ENCODE measurements around the gene MCF2L.
"Not testable (repeated sequence)": the region's sequence is repeated elsewhere in the genome, so short reads cannot be mapped to it uniquely, and the experiment has no call there.

- not testable (repeated sequence) for TF ChIP-seq CTCF, POLR2AphosphoS5 (IDR thresholded peaks at IDR 0.05)
Observed at GRCh38 chr13:113108521-113108920, 139.5 kb downstream of the MCF2L start.

Measured in transverse colon (tissue), 4 donors.